Calu3 (cell line): ENCODE data around the gene NTM. TPM values are rescaled to one million over a fixed set of nuclear protein-coding genes. Genes with fewer than 3 reads are reported as not detected.

Experiments used
- BruUV-seq: library from RNA; stranded (reverse); fragments of 400-500 nt; replicated peaks from 2 replicates; lab custom pipeline; 2021; lab: Mats Ljungman, UMichigan
- CTCF ChIA-PET: fragments of 300-600 bp; sonication (Branson Sonifier 250); formaldehyde crosslinking; loops from one replicate; lab custom pipeline; 2022; ENCODE audit warnings: antibody characterized with exemption; lab: Charles Lee
- DNase-seq: peaks from one replicate; pipeline ENCODE4 v3.0.0; 2022
- H3K27ac Mint-ChIP-seq: one replicate; pipeline ENCODE4 v1.8.0; 2022; ENCODE audit warnings: mixed read lengths; ENCODE audit not compliant: unreplicated experiment
- H3K27me3 Mint-ChIP-seq: one replicate; pipeline ENCODE4 v1.8.0; 2022; ENCODE audit warnings: mixed read lengths; ENCODE audit not compliant: unreplicated experiment
- H3K36me3 Mint-ChIP-seq: one replicate; pipeline ENCODE4 v1.8.0; 2022; ENCODE audit warnings: mild to moderate bottlenecking, moderate library complexity, mixed read lengths; ENCODE audit not compliant: insufficient read depth, unreplicated experiment
- H3K4me1 Mint-ChIP-seq: one replicate; pipeline ENCODE4 v1.8.0; 2022; ENCODE audit warnings: mild to moderate bottlenecking, low read depth, mixed read lengths; ENCODE audit not compliant: unreplicated experiment
- H3K4me3 Mint-ChIP-seq: one replicate; pipeline ENCODE4 v1.8.0; 2022; ENCODE audit warnings: mild to moderate bottlenecking, low read depth, moderate library complexity, mixed read lengths; ENCODE audit not compliant: unreplicated experiment
- H3K9me3 Mint-ChIP-seq: one replicate; pipeline ENCODE4 v1.8.0; 2022; ENCODE audit warnings: low read depth, mixed read lengths; ENCODE audit not compliant: unreplicated experiment
- intact Hi-C: fragments of 100-400 bp; cut with micrococcal nuclease; formaldehyde crosslinking; loops from one replicate; pipeline ENCODE4 v1.10.0; 2022; ENCODE audit not compliant: unreplicated experiment
- total RNA-seq: library from RNA; stranded (reverse); gene quantifications from 2 replicates; pipeline ENCODE4 v1.2.3, GENCODE V29; 2022
- TF ChIP-seq, protein P1 (sequence below): fragments of 200-600 bp; IDR thresholded peaks from one replicate; pipeline ENCODE4 v1.8.0; 2022; ENCODE audit warnings: antibody characterized with exemption; ENCODE audit not compliant: unreplicated experiment

Gene NTM
- total RNA-seq, 1 experiment from 2014 or later = not detected

DNA sequence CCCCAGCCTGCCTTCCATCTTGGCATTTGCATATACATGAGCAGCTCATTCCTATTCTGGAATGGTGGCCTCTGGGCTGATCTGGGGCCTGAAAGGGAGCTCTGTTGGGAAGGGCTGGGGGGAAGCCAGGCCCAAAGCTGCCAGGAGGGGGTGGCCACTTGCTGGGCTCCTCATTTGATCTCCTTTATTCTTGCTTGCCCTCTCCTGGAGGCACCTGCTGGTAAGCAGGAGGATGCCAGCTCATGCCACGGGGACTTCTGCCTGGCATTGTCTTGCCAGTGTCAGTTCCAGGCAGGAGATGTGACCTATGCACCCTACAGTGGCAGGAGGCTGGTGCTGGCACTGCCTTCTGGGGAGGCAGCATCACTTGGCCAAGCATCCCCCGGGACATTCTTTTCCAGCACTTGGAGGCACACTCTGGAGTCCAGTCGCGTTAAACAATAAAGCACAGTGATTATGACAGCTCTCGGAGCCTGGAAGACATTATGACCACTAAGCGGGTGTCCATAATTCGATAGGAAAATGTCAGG is 128.3 kb downstream of the NTM start:
- Mint-ChIP-seq H3K36me3 (no peaks in the 10 kb centered on the region), H3K27me3 (no peaks in the 10 kb centered on the region), H3K4me1 (no peaks in the 10 kb centered on the region), H3K27ac (no peak overlapping the region), H3K4me3 (no peak overlapping the region), H3K9me3 (peaks cover 11% of the 10 kb centered on the region)
- TF ChIP-seq, protein P1, sequence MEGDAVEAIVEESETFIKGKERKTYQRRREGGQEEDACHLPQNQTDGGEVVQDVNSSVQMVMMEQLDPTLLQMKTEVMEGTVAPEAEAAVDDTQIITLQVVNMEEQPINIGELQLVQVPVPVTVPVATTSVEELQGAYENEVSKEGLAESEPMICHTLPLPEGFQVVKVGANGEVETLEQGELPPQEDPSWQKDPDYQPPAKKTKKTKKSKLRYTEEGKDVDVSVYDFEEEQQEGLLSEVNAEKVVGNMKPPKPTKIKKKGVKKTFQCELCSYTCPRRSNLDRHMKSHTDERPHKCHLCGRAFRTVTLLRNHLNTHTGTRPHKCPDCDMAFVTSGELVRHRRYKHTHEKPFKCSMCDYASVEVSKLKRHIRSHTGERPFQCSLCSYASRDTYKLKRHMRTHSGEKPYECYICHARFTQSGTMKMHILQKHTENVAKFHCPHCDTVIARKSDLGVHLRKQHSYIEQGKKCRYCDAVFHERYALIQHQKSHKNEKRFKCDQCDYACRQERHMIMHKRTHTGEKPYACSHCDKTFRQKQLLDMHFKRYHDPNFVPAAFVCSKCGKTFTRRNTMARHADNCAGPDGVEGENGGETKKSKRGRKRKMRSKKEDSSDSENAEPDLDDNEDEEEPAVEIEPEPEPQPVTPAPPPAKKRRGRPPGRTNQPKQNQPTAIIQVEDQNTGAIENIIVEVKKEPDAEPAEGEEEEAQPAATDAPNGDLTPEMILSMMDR = no peak
- CTCF ChIA-PET = no interaction called here
- DNase-seq = no peak
- BruUV-seq = no TSS peak
- intact Hi-C loops = no loop called here

DNA sequence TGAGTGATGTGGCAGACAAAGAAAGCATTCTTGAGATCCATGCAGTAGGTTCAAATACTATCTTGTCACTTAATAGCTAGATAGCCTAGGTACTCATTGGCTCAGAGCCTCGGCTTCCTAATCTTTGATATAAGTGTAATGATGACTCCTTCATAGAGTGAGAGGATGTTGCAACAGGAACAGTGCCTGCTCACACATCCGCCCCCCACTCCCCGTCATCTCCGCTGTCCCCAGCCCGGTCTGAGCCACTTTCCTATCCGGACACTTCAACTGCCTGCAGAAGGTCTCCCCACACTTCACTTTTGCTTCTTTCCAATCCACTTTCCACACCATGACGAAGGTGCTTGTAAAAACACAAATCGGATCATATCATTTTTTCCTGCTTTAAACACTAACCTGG is 128.8 kb downstream of the NTM start:
- TF ChIP-seq, protein P1 = no peak
- CTCF ChIA-PET = no interaction called here
- intact Hi-C loops = no loop called here
- Mint-ChIP-seq H3K4me1 (no peaks in the 10 kb centered on the region), H3K36me3 (no peaks in the 10 kb centered on the region), H3K27me3 (no peaks in the 10 kb centered on the region), H3K9me3 (peaks cover 9% of the 10 kb centered on the region), H3K27ac (no peak overlapping the region), H3K4me3 (no peak overlapping the region)
- DNase-seq = no peak
- no TSS peak for BruUV-seq

DNA sequence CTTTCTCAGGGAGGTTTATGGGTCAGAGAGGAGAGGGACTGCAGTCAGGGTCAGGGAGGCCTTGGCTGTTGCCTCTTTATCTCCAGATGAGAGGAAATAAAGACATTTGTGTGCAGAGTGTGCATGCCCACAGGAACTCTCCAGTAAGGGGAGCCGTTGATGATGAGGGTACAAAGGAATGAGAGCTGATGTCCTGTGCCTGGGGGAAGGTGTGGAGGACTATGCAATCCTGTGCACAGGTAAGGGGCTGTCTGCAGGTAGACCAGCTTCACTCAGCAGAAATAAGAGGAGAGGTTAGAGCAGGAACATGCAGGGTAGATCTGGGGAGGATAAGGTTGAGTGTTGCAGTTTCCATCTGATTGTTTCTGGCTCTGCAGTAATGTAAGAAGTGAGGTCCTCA is 132.6 kb downstream of the NTM start:
- intact Hi-C loops = no loop called here
- no peaks in the 10 kb centered on the region for H3K4me1 Mint-ChIP-seq
- no peak overlapping the region for H3K4me3 Mint-ChIP-seq
- no peaks in the 10 kb centered on the region for H3K36me3 Mint-ChIP-seq
- no TSS peak for BruUV-seq
- TF ChIP-seq, protein P1 = no peak
- CTCF ChIA-PET = no interaction called here
- DNase-seq = no peak
- H3K9me3 Mint-ChIP-seq = peaks cover 6% of the 10 kb centered on the region
- no peaks in the 10 kb centered on the region for H3K27me3 Mint-ChIP-seq
- H3K27ac Mint-ChIP-seq = no peak overlapping the region

DNA sequence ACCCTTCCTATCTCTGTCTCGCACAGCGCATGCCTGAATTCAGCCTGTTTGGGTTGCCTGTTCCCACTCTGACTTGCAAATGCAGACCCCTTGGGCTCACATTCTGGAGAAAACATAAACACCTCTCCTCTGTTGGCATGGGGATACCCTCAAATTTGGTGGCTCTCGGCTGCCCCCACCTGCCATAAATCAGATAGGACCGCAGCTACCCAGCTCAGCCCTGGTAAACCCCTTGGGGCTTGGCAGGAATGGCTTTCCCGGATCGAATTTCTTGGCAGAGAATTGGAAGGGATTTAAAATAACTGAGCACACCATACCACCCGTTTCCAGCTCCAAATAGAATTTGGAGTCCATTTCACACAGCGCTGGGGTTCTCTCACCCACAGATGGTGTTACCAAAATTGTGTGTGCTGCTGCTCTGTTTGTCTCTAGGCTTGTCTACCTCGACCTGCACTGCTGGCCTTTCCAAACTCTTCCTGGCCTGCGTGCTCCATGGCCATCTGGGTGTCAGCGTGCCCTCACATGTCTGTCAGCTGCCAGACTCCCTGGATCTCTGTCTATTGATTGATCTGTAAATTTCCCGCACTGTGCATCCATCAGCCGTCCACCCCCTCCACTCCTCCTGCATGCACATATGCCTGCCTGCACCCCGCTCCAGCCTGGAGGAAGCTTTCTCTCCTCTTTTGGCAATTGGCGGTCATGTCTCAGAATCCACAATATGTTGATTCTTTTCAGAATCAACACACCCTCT is 134.0 kb downstream of the NTM start:
- no peak overlapping the region for H3K4me3 Mint-ChIP-seq
- no TSS peak for BruUV-seq
- intact Hi-C loops = no loop called here

More for the DNA sequence above, 134.0 kb downstream of the NTM start:
- TF ChIP-seq, protein P1 = no peak
- peaks cover 9% of the 10 kb centered on the region for H3K9me3 Mint-ChIP-seq
- H3K27me3 Mint-ChIP-seq = no peaks in the 10 kb centered on the region
- CTCF ChIA-PET = no interaction called here
- no peaks in the 10 kb centered on the region for H3K4me1 Mint-ChIP-seq
- no peaks in the 10 kb centered on the region for H3K36me3 Mint-ChIP-seq
- H3K27ac Mint-ChIP-seq = no peak overlapping the region
- no peak for DNase-seq
